ENCODE results near the gene RYR2. TPM values are rescaled to one million over a fixed set of nuclear protein-coding genes. Genes with fewer than 3 reads are reported as not detected.

Gene RYR2
- polyA plus RNA-seq, 1 of the 3 experiments (the other 2 are of a cell fraction) = under 0.01 TPM

DNA sequence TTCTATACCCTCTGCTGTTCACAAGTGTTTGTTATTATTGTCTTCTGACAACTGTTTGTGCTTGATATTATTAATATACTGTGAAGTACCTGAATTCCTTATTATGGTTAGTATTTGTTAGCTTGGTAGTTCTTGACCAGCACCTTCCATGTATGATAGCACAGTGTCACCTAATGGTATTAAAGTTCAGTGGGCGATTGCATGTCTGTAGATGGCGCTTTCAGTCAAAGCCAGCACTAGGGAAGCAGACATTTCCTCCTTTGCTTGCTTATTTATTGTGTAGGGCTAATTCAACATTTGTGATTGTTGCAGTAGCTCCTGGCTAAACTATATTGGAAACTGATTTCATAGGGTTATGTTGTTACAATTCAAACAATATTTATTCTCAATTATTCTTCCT, 630.8 kb downstream of the RYR2 start:
- DNase-seq = peak; percentile 39
- Histone ChIP-seq H2AFZ (ENCODE audit: low read depth) (no peak overlapping the region), H4K20me1 (ENCODE audit: insufficient read depth) (no peaks in the 10 kb centered on the region), H3K36me3 (replicated peaks in 1 of 2; ENCODE audit: control insufficient read depth in 1 of 2, insufficient read depth in 2 of 2, low read length in 1 of 2) (no peaks in the 10 kb centered on the region), H3K4me1 (ENCODE audit: control insufficient read depth in 1 of 2, insufficient read depth in 2 of 2, low read depth in 1 of 2, low read length in 1 of 2) (no peaks in the 10 kb centered on the region; a peak in 1 of 4 replicates), H3K4me3 (ENCODE audit: low read depth in 2 of 2, low read length in 1 of 2) (no peak overlapping the region), H3K79me2 (ENCODE audit: insufficient read depth) (no peaks in the 10 kb centered on the region), H3K4me2 (no peak overlapping the region), H3K27me3 (ENCODE audit: insufficient read depth) (no peaks in the 10 kb centered on the region), H3K9me2 (no peaks in the 10 kb centered on the region), H3F3A (replicated peaks; ENCODE audit: insufficient read depth) (no peaks in the 10 kb centered on the region), H3K27ac (ENCODE audit: low read depth in 2 of 2, low read length in 1 of 2) (no peak overlapping the region), H3K9ac (no peak overlapping the region), H3K9me3 (no peaks in the 10 kb centered on the region)
- no peak for TF ChIP-seq GATA2 (CRISPR knock-in tag; IDR thresholded peaks at IDR 0.05)
- TF ChIP-seq SMC3 (IDR thresholded peaks at IDR 0.05; ENCODE audit: low read depth, low read length) = peak; percentile 19; the same call in 1 of the 2 replicates
- peak; percentile 74 for TF ChIP-seq RAD21 (IDR thresholded peaks at IDR 0.05; ENCODE audit: low read length)
- TF ChIP-seq, protein P1, sequence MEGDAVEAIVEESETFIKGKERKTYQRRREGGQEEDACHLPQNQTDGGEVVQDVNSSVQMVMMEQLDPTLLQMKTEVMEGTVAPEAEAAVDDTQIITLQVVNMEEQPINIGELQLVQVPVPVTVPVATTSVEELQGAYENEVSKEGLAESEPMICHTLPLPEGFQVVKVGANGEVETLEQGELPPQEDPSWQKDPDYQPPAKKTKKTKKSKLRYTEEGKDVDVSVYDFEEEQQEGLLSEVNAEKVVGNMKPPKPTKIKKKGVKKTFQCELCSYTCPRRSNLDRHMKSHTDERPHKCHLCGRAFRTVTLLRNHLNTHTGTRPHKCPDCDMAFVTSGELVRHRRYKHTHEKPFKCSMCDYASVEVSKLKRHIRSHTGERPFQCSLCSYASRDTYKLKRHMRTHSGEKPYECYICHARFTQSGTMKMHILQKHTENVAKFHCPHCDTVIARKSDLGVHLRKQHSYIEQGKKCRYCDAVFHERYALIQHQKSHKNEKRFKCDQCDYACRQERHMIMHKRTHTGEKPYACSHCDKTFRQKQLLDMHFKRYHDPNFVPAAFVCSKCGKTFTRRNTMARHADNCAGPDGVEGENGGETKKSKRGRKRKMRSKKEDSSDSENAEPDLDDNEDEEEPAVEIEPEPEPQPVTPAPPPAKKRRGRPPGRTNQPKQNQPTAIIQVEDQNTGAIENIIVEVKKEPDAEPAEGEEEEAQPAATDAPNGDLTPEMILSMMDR (IDR thresholded peaks at IDR 0.05) = peak; percentile 21; the same call in 1 of the 2 replicates
- 20% methylated on average over 2 of the region's 2 CpGs for WGBS (ENCODE audit: low lambda C conversion rate)
- POLR2A ChIA-PET = no interaction called here
- CTCF ChIA-PET = interaction anchor here (0.6 to 4.3 kb wide), 13 partner anchors 9 to 1652 kb away, joined by 3 to 38 read pairs (median 3); no protein-coding TSS in a partner anchor

DNA sequence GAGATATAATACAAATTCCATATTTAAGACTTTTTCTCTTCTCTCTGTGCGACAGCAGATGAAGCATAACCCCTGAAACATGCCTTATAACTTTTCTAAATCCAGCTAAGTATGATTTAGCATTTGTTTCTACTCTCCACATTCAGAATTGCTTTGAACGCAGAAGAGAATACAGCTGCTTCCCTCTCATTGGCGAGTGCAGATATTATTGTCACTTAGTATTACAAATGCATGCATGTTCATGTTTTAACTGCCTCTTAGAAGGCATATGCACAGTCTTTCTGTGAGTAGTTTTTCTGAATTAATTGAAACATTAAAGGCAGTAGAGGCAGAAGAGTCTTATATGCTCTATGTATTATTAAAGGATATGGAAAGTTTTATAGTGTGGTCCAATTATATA, 631.6 kb downstream of the RYR2 start:
- Histone ChIP-seq H3K27me3 (ENCODE audit: insufficient read depth) (no peaks in the 10 kb centered on the region), H3K4me1 (ENCODE audit: control insufficient read depth in 1 of 2, insufficient read depth in 2 of 2, low read depth in 1 of 2, low read length in 1 of 2) (no peaks in the 10 kb centered on the region; a peak in 1 of 4 replicates), H3K36me3 (replicated peaks in 1 of 2; ENCODE audit: control insufficient read depth in 1 of 2, insufficient read depth in 2 of 2, low read length in 1 of 2) (no peaks in the 10 kb centered on the region), H3K79me2 (ENCODE audit: insufficient read depth) (no peaks in the 10 kb centered on the region), H3K9me3 (no peaks in the 10 kb centered on the region), H3K9me2 (no peaks in the 10 kb centered on the region), H3K9ac (no peak overlapping the region), H3K4me3 (ENCODE audit: low read depth in 2 of 2, low read length in 1 of 2) (no peak overlapping the region), H3K27ac (ENCODE audit: low read depth in 2 of 2, low read length in 1 of 2) (no peak overlapping the region), H4K20me1 (ENCODE audit: insufficient read depth) (no peaks in the 10 kb centered on the region), H3F3A (replicated peaks; ENCODE audit: insufficient read depth) (no peaks in the 10 kb centered on the region), H3K4me2 (no peak overlapping the region), H2AFZ (ENCODE audit: low read depth) (no peak overlapping the region)
- ChIA-PET CTCF (interaction anchor here (1.3 to 4.3 kb wide), 3 partner anchors 10 to 133 kb away, joined by 6 to 38 read pairs (median 10); no protein-coding TSS in a partner anchor), POLR2A (no interaction called here)
- 48% methylated on average over 3 of the region's 3 CpGs for WGBS (ENCODE audit: low lambda C conversion rate)
- DNase-seq = no peak
- TF ChIP-seq RFX5 (IDR thresholded peaks at IDR 0.05; ENCODE audit: low read length) (no peak), JUND (IDR thresholded peaks at IDR 0.05) (no peak), EZH2phosphoT487 (IDR thresholded peaks at IDR 0.05; ENCODE audit: borderline replicate concordance, low read depth) (no peak), RXRA (IDR thresholded peaks at IDR 0.05; ENCODE audit: borderline replicate concordance, low read depth) (no peak), TEAD4 (IDR thresholded peaks at IDR 0.05; ENCODE audit: borderline replicate concordance, insufficient read depth) (no peak), POLR2AphosphoS5 (IDR thresholded peaks at IDR 0.05; ENCODE audit: low read depth, low read length) (no peak), NRF1 (IDR thresholded peaks at IDR 0.05; ENCODE audit: low read depth, low read length) (no peak), ELF1 (IDR thresholded peaks at IDR 0.05) (no peak), FOXM1 (IDR thresholded peaks at IDR 0.05; ENCODE audit: low read depth) (no peak), TAF1 (IDR thresholded peaks at IDR 0.05; ENCODE audit: borderline replicate concordance, low read depth, low read length) (no peak), FOXJ3 (CRISPR knock-in tag; IDR thresholded peaks at IDR 0.05) (no peak), RCOR1 (IDR thresholded peaks at IDR 0.05; ENCODE audit: low read length) (no peak), CHD2 (IDR thresholded peaks at IDR 0.05; ENCODE audit: low read length, partially characterized antibody) (no peak), RAD21 (IDR thresholded peaks at IDR 0.05; ENCODE audit: low read length) (no peak), MXI1 (IDR thresholded peaks at IDR 0.05; ENCODE audit: low read depth, low read length) (no peak)
- TF ChIP-seq, protein P1 (IDR thresholded peaks at IDR 0.05) = no peak
- TF ChIP-seq, protein P2, sequence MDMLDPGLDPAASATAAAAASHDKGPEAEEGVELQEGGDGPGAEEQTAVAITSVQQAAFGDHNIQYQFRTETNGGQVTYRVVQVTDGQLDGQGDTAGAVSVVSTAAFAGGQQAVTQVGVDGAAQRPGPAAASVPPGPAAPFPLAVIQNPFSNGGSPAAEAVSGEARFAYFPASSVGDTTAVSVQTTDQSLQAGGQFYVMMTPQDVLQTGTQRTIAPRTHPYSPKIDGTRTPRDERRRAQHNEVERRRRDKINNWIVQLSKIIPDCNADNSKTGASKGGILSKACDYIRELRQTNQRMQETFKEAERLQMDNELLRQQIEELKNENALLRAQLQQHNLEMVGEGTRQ (IDR thresholded peaks at IDR 0.05; ENCODE audit: borderline replicate concordance, low read depth, low read length) = no peak
- TF ChIP-seq, protein P3, sequence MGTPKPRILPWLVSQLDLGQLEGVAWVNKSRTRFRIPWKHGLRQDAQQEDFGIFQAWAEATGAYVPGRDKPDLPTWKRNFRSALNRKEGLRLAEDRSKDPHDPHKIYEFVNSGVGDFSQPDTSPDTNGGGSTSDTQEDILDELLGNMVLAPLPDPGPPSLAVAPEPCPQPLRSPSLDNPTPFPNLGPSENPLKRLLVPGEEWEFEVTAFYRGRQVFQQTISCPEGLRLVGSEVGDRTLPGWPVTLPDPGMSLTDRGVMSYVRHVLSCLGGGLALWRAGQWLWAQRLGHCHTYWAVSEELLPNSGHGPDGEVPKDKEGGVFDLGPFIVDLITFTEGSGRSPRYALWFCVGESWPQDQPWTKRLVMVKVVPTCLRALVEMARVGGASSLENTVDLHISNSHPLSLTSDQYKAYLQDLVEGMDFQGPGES (IDR thresholded peaks at IDR 0.05; ENCODE audit: low read depth, low read length) = no peak

Data from SK-N-SH (cell line).